HG02852 (cell line): ENCODE measurements around the gene TENM4.

ENCODE experiments used
- ATAC-seq: cut with Tn5 transposase; IDR thresholded peaks from one replicate; pipeline ENCODE4 v1.9.1; 2021; ENCODE audit warnings: mild to moderate bottlenecking, moderate library complexity; ENCODE audit not compliant: unreplicated experiment

The TENM4 gene

DNA sequence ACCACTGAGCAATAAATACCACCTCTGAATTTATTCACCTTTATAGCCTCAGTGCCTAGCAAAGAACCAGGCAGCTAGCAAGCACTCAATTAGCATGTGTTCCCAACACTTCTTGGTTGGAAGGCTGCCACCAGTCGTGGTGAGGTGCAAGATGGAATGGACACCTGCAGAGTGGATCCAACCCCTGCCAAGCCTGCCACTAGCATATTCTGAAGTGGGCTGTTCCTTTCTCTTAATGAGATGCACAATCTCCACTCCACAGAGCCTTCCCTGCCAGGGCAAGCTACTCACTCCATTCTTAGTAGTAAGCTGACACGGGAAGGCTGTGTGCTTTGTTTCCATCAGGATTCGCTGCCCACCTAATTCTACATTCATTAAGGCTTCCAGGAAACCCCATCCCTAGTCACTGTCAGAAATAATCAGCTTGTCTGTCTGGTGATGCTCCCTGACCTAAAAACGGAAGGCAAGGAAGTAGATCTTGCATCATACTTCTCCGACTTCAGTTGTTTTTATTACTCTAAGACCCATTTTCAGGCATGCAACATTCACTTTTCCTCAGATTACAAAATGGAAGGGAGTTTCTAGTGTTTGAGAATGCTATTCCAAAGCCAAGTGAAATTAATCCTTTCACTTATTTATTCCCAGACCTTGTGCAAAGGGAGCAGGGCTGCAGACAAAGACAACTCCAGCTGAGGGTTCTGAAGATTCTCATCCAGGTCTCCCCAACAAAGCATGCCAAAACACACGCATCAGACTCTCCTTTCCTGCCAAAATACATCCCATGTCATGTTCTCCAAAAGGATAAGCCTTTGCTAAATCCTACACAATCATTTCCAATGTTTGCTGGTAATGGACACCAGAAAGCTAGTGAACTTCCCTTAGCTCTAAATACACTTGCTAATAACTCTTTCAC, 128.0 kb downstream of the TENM4 start:
- ATAC-seq: no peak

DNA sequence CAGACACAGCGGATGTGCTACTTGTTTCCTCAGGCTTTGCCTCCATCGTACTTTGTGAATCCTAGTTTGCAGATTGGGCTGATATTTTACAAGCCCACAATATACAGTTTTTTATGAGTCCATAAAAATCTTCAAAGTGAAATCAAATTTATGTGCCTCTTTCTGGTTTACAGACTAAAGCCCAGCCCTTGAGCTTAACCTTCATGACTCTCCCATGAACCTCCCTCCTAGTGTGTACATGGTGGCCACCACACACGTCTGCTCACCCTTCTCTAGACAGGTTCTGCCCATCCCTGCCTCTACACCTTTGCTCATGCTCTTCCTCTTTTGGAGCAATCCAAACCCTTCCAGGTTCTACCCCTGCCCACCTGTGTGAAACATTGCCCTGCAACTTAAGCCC, 129.4 kb downstream of the TENM4 start:
- ATAC-seq: no peak

DNA sequence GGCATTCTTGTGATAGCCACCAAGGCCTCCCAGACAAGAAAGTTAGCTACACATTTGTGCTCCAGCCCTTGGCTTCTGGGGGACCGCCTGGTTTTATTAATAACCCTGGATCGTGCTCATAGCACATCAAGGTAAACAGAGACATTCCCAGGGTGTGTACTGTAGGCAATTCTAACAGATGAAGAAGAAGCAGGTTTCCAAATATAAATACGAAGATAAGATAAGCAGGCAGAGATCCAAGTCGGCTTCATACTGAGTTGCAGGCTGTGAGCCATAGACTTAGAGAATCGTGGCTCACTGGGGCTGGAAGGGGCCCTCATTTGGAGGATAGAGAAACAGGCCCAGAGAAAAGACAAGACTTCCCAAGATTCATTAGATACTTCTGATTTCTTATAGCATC, 131.4 kb downstream of the TENM4 start:
- ATAC-seq: no peak

DNA sequence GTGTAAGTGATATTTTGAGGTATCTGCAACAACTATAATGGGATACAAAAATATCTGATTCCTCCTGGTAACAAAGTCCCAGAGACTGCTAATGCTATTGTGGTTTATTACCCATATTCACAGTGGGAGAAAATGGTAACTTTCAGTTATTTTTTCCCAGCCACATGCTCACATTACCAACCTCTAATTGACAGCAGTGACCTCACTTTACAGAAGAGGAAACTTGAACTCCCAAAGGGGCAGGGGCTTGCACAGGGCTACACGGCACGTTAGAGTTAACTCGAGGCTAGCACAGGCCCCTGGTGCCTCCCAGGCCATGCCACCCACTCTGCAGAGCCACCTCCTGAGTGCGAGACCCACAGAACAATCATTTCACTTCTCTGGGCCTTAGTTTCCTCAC, 132.4 kb downstream of the TENM4 start:
- ATAC-seq: no peak

DNA sequence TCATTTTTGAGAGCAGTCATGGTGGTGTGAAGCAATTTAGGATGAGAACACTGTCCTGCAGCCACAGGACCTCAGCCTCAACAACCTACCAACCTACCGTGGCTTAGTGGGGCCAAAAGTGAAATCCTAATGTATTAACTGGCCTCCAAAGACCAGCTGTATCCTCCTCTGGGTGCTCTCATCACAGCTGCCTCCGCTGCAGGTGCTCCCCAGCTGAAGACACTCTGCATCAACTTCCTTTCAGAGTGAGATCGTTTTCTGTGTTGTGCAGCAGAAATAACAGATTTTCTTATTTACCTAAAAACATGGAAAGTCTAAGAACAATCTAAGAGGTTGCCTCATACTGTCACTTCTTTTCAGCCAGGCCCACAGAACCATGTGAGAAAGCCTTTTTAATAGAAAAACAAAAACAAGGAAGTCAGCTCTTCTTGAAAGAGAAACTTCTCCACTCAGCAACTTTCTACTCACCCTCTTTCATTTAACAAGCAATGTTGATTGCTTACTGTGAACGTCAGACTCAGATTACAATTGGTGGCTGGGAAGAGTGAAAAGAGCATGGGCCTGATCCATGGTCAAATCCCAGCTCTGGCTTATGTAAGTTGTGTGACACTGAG, 136.1 kb downstream of the TENM4 start:
- peak; percentile 50 for ATAC-seq

DNA sequence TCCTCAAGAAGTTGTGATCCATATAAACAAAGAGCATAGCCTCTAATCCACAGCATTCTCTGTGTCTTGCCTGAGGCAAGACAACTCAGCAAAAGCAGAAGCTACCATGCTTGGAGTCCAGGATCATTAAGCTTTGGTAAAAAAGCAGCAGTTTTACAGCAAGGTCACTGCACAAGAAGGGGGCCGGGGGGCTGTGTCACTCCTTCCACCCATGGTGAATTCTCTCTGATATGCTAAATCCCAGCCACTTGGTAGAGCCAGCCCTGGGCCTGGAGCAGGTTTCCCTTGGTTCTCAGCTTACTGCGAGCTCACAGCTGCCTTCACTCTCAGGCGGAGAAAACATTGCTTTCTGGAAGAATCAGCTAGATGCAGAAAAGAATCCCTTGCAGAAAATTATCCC, 144.7 kb downstream of the TENM4 start:
- no peak for ATAC-seq

DNA sequence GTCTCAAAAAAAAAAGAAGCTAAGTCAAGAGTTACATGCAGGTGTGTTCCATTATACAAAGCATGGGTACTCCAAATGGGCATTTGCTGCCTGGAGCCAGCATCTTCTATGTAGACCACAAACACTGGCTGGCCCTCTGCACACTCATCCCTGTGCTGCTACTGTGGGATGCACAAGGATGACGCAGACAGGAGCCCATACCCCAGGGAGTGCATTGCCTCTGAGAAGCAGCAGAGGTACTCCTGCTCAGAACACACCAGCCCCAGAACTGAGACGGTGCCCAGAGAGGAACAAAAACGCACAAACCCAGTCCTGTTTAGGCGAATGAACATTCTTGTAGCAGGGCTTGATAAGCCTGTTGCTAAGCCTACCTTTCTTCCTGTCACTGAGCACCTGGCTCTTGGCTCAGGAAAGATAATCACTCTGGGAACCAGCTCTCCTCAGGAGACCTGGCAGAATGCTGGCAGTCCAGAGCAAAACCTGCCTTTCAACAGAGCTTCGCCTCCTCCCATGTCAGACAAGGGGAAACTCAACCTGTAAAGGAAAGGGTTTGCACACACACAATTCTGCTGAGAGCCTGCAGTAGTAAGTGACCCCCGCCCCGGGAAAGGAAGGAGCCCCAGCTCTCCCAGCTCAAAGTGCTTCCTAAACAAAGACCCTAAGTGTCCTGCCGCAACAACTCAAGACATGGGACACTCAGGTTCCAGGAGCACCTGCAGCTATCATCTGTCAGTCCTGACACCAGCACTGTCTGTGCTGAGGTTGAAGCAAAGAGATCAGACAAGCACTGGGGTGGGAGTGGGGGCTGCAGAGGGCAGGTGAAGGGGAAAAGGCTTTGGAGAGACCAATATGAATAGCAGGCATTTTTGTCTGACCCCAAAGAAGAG, 145.7 kb downstream of the TENM4 start:
- ATAC-seq: no peak

DNA sequence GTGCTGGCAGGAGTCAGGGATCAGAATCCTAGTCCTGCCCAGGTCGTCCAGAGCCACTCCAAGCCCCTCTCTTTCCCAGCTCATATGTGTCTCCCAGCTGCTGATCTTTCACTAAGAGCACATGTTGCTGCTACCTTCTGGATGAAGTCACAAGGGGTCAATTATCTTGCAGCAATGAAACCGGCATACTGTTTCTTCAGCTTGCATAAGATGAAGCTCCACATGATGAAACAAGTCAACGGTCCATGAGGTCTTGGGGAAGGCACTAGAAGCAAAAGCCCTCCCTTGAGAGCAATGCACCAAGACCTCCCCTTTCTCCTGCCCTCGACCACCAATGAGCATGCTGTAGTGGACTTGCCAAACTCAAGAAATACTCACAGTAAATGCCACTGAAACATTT, 148.9 kb downstream of the TENM4 start:
- ATAC-seq: no peak

DNA sequence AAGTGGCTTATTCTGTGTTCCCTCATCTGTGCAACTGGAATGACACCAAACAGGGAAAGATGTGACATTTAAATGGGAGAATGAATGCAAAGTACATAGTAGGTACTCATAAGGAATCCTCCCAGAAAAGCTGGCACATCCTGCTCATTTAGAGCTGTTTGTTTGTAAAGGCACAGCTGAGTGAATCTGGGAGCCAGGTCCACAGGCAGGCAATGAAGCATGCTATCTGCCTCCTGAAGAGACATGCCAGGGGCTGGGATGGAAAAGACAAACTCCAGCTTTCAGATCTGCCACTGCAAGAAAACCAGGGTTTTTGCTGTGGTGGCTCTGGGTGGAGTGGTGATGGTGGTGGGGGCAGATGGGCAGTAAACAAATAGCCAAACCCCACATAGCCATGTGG, 150.1 kb downstream of the TENM4 start:
- no peak for ATAC-seq

DNA sequence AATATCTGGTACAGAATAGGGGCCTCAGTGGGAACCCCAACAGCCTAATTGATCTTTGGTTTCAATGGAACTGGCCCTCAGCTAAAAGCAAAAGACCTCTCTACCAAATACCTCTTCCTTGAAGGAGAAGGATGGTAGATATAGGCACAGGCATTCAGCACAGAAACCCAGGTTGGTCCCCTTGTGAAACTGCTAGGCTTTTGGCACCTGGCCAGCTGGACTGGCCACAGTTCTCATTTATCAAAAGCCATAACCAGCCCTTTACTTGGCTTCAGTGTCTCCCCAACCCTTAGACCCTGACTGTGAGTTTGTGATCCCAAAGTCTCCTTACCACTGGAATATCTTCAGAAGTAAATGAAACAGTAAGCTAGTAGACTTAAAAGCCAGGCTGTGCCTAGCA, 152.9 kb downstream of the TENM4 start:
- ATAC-seq: no peak

DNA sequence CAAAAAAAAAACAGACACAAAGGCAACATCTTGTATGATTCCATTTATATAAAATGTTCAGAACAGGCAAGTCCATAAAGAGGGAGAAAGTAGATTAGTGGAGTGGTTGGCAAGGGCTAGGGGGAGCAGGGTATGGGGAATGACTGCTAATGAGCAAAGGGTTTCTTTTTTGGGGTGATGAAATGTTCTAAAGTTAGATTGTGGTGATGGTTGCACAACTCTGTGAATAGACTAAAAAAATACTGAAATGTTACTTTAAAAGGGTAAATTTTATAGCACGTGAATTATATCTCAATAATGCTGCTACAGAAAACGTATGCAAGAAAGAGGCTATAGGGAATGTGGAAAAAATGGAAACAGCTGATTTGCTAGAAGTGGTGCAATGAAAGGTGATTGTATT, 155.1 kb downstream of the TENM4 start:
- no peak for ATAC-seq

DNA sequence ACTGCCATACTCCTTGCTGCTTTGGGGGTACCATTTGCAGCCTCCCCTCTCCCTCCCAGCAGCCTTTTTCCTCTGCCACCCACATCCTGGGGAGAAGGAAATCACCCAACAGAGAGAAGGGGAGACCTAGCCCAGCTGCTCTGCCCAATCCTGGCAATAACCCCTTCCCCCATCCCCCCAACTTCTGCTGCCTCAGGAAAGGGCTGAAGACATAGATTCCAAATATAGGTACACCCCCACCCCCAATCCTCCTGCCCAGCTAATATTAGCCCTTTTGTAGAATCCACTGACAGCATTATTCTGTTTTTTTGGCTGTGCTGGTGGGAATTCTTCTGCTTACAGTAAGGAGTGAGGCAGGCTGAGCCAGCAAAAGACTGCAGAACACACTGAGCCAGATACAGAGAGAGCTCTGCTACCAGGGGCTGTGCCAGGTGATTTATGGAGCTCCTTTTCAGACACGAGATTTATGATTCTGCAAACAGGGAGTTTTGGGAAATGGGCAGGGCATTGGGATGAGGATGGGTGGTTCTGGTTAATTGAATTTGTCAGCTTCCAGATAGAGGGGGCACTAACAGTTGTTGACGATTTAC, 164.0 kb downstream of the TENM4 start:
- no peak for ATAC-seq

DNA sequence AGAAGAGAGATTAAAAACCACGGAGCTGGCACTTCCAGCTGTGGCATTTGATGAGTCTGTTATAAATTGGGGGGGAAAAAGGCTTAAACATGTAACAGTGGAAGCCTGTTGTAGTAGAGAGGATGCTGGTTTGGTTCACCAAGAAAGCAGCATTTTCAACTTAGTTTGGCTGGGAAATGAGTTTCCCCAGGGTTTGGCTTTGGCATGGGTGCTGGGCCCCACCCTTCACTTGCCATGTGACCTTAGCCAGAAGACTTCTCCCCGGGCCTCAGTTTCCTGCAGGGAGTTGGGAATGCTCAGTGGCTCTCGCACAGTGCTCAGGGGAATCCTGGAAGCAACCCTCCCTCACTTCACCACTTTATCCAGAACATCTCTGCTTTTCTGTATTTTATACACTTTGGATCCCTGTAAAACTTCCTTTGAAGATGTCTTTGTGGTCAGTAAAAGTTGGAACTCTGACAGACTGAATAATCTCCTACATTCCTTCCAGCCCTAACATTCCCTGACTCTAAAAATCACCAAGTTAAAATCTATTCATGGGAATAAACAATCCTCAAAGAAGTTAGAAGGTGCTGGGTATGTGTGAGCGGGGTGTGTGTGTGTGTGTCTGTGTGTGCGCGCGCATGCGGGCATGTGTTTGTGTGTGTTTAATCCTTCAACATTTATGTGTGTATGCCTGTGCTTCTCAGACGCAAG, 166.0 kb downstream of the TENM4 start:
- no peak for ATAC-seq

DNA sequence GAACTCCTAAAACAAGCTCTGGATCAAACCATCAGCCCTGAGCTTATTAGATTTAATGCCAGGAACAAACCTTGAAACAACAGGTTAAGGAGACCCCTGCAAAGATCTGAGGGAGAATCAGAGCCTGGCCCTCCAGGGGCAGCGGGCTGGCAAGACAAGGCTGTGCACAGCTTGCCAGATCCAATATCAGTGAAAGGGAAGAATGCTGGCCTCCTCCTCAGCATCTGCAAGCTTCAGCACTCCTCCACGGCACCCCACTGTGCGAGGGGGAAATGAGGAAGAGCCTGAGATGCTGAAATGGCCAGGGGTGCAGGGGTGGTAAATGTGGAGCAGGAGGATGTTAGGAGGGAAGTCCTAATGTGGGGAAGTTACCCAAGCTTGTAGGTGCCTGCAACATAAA, 167.0 kb downstream of the TENM4 start:
- ATAC-seq: no peak

DNA sequence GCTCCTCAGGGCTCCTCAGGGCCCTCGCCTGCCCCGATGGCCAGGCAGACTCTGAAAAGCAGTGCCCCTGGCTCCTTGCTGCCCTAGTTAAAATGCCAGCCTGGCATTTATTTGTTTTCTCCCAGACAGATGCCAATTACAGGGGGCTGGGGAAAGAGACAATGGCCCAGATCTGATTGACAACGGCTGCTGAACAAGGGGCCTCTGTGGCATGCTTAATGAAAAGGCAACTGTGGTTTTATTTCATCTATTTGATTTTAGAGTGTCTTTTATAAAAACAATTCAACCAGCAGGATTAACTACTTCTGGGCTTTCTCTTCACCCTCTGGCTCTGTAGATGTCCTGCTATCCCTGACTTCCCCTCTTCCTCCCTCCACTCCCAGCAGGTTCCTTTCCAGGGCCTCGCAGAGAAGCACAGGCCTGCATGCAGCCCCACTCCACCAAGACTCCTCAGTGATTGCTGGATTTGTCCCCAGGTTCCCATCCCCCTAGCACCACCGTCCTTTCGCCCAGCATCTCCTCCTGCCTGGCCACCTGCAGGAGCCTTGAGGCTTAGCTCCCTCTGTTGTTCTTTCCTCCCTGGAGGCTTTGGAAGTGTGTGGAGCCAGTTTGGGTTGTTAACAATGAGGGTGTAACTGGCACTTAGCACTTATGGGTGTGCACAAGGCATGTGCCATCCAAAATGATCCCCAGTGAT, 171.1 kb downstream of the TENM4 start:
- ATAC-seq: no peak

DNA sequence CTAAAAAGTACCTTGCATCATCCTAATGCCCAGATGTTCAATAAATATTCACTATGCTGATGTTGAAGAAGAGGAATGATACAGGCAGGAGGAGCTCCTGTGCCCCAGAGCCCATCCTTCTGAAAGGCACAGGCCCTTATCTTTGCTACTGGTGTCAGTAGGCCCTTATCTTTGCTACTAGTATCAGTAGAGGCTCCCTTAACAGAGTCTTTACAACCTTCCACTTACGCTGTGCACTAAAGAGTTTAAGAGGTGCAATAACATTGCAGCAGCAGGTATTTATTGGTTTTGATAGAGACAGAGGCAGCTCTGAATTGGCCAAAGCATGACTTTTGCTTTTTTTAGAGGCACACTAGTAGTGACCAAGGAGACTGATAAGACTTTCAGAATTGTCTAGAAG, 174.4 kb downstream of the TENM4 start:
- no peak for ATAC-seq

DNA sequence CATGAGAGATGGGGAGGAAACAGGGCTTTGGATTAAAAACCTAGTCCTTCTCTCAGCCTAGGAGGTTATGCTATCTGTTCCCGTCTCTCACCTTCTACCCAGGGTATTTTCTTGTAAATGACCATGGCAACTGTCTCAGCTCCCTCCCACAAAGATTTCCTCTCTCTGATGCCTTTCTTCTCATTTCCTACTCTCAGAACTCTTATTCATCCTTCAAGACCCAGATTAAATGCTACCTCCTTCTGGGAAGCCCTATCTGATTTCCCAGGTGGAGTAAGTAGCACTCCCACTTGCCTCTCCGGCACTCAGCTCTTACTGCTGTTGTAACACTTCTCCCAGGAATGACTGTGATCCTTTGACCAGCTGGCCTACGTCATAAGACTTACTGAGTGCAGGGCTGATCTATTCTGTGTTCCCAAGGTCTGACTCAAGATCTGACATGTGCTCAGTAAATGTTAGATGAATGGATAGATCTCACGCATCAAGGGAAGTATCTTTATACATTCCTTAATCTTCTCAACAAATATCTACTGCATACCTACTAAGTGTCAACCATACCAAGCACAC, 175.0 kb downstream of the TENM4 start:
- no peak for ATAC-seq

DNA sequence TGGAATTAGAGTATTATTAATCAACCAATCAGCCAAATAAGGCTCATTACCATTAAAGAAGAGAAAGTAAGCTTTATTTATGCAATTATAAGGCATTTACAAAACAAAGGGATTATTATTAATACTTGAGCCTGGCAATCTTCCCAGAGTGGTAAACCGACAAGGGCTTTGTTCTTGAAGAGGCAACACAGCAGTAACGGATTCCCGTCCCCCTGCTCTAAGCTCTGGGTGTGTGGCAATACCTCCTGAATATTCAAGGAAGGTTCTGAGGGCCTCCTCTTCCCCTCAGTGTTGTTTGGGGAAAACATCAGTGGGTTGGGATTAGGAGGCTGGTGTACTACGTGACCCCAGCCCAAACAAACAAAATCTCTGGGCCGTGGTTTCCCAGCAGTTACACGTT, 176.5 kb downstream of the TENM4 start:
- ATAC-seq: no peak

DNA sequence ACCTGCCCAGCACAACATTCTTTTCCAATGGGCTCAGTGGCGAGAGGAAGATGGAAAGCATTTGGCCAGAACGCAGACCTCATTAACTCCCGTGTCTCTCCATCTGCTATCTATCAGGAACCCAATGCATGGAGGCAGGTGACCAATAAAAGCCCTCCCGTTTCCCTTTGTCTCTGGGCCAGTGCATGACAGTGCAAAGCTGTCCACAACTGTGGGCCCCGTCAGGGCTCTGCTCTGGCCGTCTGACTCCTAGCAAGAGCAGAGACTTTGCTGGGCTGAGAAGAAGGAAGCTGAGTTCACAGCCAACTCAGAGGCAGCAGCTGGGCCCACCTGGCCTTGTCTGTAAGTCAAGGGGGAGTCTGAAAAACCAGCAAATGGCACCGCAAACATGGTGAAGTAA, 177.8 kb downstream of the TENM4 start:
- ATAC-seq: no peak

DNA sequence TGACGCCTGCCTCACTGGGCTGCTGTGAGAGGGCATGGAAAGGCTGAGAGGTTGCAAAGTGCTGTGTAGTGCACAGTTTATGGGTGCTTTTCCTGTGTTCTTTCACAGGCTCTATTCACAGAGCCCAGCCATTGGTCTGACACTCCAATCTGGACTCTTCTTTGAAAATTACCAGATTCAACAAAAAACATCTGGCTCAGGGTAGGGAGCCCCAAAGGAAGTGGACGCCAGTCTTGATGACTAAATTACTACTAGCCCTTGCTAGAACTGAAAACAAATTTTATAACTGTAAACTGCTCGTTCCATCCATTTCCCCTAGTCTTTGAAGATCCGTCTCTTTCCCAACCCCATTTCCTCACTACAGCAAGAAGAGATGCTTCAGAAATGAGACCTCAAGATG, 178.6 kb downstream of the TENM4 start:
- ATAC-seq: no peak
